ENCODE results near the gene TMEM213.

TMEM213 gene

GRCh38 chr7:138887085-138887710 lies 89.4 kb downstream of the TMEM213 start:
- TF ChIP-seq, protein P1, sequence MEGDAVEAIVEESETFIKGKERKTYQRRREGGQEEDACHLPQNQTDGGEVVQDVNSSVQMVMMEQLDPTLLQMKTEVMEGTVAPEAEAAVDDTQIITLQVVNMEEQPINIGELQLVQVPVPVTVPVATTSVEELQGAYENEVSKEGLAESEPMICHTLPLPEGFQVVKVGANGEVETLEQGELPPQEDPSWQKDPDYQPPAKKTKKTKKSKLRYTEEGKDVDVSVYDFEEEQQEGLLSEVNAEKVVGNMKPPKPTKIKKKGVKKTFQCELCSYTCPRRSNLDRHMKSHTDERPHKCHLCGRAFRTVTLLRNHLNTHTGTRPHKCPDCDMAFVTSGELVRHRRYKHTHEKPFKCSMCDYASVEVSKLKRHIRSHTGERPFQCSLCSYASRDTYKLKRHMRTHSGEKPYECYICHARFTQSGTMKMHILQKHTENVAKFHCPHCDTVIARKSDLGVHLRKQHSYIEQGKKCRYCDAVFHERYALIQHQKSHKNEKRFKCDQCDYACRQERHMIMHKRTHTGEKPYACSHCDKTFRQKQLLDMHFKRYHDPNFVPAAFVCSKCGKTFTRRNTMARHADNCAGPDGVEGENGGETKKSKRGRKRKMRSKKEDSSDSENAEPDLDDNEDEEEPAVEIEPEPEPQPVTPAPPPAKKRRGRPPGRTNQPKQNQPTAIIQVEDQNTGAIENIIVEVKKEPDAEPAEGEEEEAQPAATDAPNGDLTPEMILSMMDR (conservative IDR thresholded peaks at IDR 0.05; ENCODE audit: low read depth, low read length): no peak
- Histone ChIP-seq H4K20me1 (ENCODE audit: insufficient read depth) (no peaks in the 10 kb centered on the region), H3K79me2 (ENCODE audit: insufficient read depth, low read depth) (no peaks in the 10 kb centered on the region), H3K27ac (no peak overlapping the region), H3K36me3 (ENCODE audit: insufficient read depth) (no peaks in the 10 kb centered on the region), H3K27me3 (ENCODE audit: insufficient read depth, low read depth) (no peaks in the 10 kb centered on the region), H3K4me2 (no peak overlapping the region), H3K9ac (no peak overlapping the region), H3K4me1 (ENCODE audit: low read depth, poor library complexity, severe bottlenecking) (peaks cover 11% of the 10 kb centered on the region), H3K4me3 (IDR thresholded peaks at IDR 0.05; ENCODE audit: insufficient read depth, low read depth, low read length) (no peak overlapping the region), H2AFZ (ENCODE audit: low read depth) (peak overlapping the region; percentile 11; the same call in 1 of the 2 replicates)
